K562 (cell line): ENCODE data around the gene SRMS. TPM values are rescaled to one million over a fixed set of nuclear protein-coding genes. Genes with fewer than 3 reads are reported as not detected.

ENCODE experiments used
- ATAC-seq: fragments of 200-7000 bp; cut with Tn5 transposase; 3 replicates; pipeline ENCODE4 v1.9.1; 2020; ENCODE audit warnings: moderate library complexity
- BruUV-seq: library from RNA; stranded (reverse); fragments of 400-500 nt; replicated peaks from 2 replicates; lab custom pipeline; 2021; lab: Mats Ljungman, UMichigan
- CTCF ChIA-PET: fragments of 300-600 bp; formaldehyde crosslinking; extraction: SDS; loops from one replicate; lab custom pipeline; 2021; ENCODE audit warnings: low intra/inter-chr PET ratio; lab: Yijun Ruan, JAX
- POLR2A ChIA-PET: fragments of 300-600, 350-650 bp; sonication (Branson Sonifier 250); formaldehyde crosslinking; extraction: SDS; loops from one replicate; lab custom pipeline; 2021; ENCODE audit warnings: antibody characterized with exemption, inconsistent platforms; lab: Yijun Ruan, JAX
- DNase-seq, 4 experiments: peaks; one replicate each; pipeline versions ENCODE4 v3.0.0 to v3.0.0-alpha.2; 2011 to 2018; ENCODE audit warnings: low spot score in 3 of 4, mixed read lengths in 3 of 4; ENCODE audit errors: extremely low read depth in 1 of 4
- FAIRE-seq: peaks from 2 replicates; lab custom pipeline; 2011; peaks lifted over from hg19 to GRCh38; lab: Jason Lieb, UNC
- H2AFZ ChIP-seq: 2 replicates; pipeline ENCODE4 v1.6.0; 2011; ENCODE audit warnings: low read depth, low read length, control low read depth, inconsistent platforms
- H3K27ac ChIP-seq: fragments of 200-600 bp; 3 replicates; pipeline ENCODE4 v1.8.0; 2011; ENCODE audit warnings: low read depth, mild to moderate bottlenecking, control low read depth, inconsistent platforms, low read length, moderate library complexity, mixed read lengths; ENCODE audit errors: extremely low read depth
- H3K27me3 ChIP-seq, 2 experiments: fragments of 300-600 bp in 1 of 2; 2 replicates in 1 of 2; 3 replicates in 1 of 2; pipeline versions ENCODE4 v1.6.0 to v1.8.0; 2011; ENCODE audit warnings: inconsistent platforms in 2 of 2, low read length in 2 of 2, mild to moderate bottlenecking in 1 of 2, mixed read lengths in 1 of 2, moderate library complexity in 1 of 2; ENCODE audit not compliant: control insufficient read depth in 2 of 2, insufficient read depth in 2 of 2
- H3K36me3 ChIP-seq: fragments of 300-600 bp; 3 replicates; pipeline ENCODE4 v1.8.0; 2011; ENCODE audit warnings: mild to moderate bottlenecking, low read length, inconsistent platforms; ENCODE audit not compliant: control insufficient read depth, insufficient read depth
- H3K4me1 ChIP-seq, 2 experiments: fragments of 200-600 bp in 1 of 2; replicated peaks in 1 of 2; 2 replicates in 1 of 2; 3 replicates in 1 of 2; pipeline versions ENCODE4 v1.5.1 to v1.8.0; 2011; ENCODE audit warnings: inconsistent platforms in 2 of 2, low read length in 2 of 2, mild to moderate bottlenecking in 1 of 2, mixed read lengths in 1 of 2, moderate library complexity in 1 of 2; ENCODE audit not compliant: control insufficient read depth in 2 of 2, insufficient read depth in 2 of 2
- H3K4me2 ChIP-seq: 2 replicates; pipeline ENCODE4 v1.6.1; 2011; ENCODE audit warnings: low read length, control low read depth, inconsistent platforms, mixed read lengths; ENCODE audit not compliant: insufficient read depth
- H3K4me3 ChIP-seq: fragments of 200-600 bp; sonication (generic), shearing (Covaris generic); 2 replicates; pipeline ENCODE4 v1.5.1; 2016; ENCODE audit warnings: control low read depth, inconsistent platforms
- H3K79me2 ChIP-seq: fragments of 200-600 bp; 3 replicates; pipeline ENCODE4 v1.8.0; 2011; ENCODE audit warnings: low read length, inconsistent platforms; ENCODE audit not compliant: control insufficient read depth, insufficient read depth
- H3K9ac ChIP-seq, 2 experiments: 2 replicates each; pipeline versions ENCODE4 v1.6.0 to v1.6.1; 2011; ENCODE audit warnings: low read depth in 2 of 2, low read length in 2 of 2, control low read depth in 1 of 2, inconsistent platforms in 1 of 2, mild to moderate bottlenecking in 1 of 2, mixed read lengths in 1 of 2; ENCODE audit not compliant: insufficient read depth in 1 of 2
- H3K9me1 ChIP-seq: one replicate; pipeline ENCODE4 v1.6.0; 2011; ENCODE audit warnings: inconsistent platforms, mild to moderate bottlenecking, low read length, moderate library complexity; ENCODE audit not compliant: control insufficient read depth, insufficient read depth
- H3K9me3 ChIP-seq: replicated peaks from 2 replicates; pipeline ENCODE4 v1.5.1; 2011; ENCODE audit warnings: low read depth, low read length, inconsistent platforms; ENCODE audit not compliant: control insufficient read depth, insufficient read depth
- H4K20me1 ChIP-seq: replicated peaks from 2 replicates; pipeline ENCODE4 v1.6.1; 2011; ENCODE audit warnings: low read length, inconsistent platforms, mixed read lengths; ENCODE audit not compliant: control insufficient read depth, insufficient read depth
- ARNT ChIP-seq, 2 experiments: fragments of 450-650 bp; IDR thresholded peaks; 2 replicates each; pipeline ENCODE4 v1.6.1; 2016; ENCODE audit warnings: mild to moderate bottlenecking in 1 of 2
- BCOR ChIP-seq: fragments of 450-650 bp; IDR thresholded peaks from 2 replicates; pipeline ENCODE4 v1.6.1; 2016
- BRD9 ChIP-seq: fragments of 450-650 bp; IDR thresholded peaks from 2 replicates; pipeline ENCODE4 v1.6.1; 2018; ENCODE audit warnings: low read depth; ENCODE audit not compliant: partially characterized antibody
- CHD2 ChIP-seq: IDR thresholded peaks from 2 replicates; pipeline ENCODE4 v1.6.1; 2011; ENCODE audit warnings: low read depth, low read length
- DACH1 ChIP-seq: fragments of 450-650 bp; IDR thresholded peaks from 2 replicates; pipeline ENCODE4 v1.6.1; 2018; ENCODE audit not compliant: partially characterized antibody
- DPF2 ChIP-seq: fragments of 450-650 bp; IDR thresholded peaks from 2 replicates; pipeline ENCODE4 v1.6.1; 2016
- GABPA ChIP-seq: fragments of 200-800 bp; sonication (Bioruptor generic); conservative IDR thresholded peaks from 2 replicates; pipeline ENCODE4 v1.6.1; 2016; ENCODE audit warnings: low read depth, missing genetic modification characterization, missing compliant biosample characterization
- HDAC1 ChIP-seq, 2 experiments: fragments of 450-650 bp; IDR thresholded peaks; 2 replicates each; pipeline ENCODE4 v1.6.1; 2016 to 2017; ENCODE audit warnings: inconsistent platforms in 1 of 2, mild to moderate bottlenecking in 1 of 2, moderate library complexity in 1 of 2
- HNRNPK ChIP-seq: fragments of 200-400 bp; formaldehyde crosslinking; IDR thresholded peaks from one replicate; pipeline ENCODE4 v1.6.1; 2018; ENCODE audit warnings: mild to moderate bottlenecking, low read depth, low read length; ENCODE audit not compliant: poor library complexity, severe bottlenecking
- JUNB ChIP-seq: fragments of 450-650 bp; formaldehyde crosslinking; conservative IDR thresholded peaks from 2 replicates; pipeline ENCODE4 v1.4.0; 2020; ENCODE audit warnings: mild to moderate bottlenecking
- KAT7 ChIP-seq: sonication (generic); formaldehyde crosslinking; IDR thresholded peaks from 2 replicates; pipeline ENCODE4 v1.8.0; 2022; ENCODE audit warnings: missing genetic modification reagents, mild to moderate bottlenecking, borderline replicate concordance
- NFRKB ChIP-seq: fragments of 450-650 bp; IDR thresholded peaks from 2 replicates; pipeline ENCODE4 v1.6.1; 2016; ENCODE audit warnings: low read depth
- NR2F6 ChIP-seq: fragments of 450-650 bp; formaldehyde crosslinking; IDR thresholded peaks from 2 replicates; pipeline ENCODE4 v1.4.0; 2020; ENCODE audit warnings: mild to moderate bottlenecking
- PCBP1 ChIP-seq: fragments of 200-400 bp; formaldehyde crosslinking; IDR thresholded peaks from 2 replicates; pipeline ENCODE4 v1.6.1; 2018; ENCODE audit warnings: mild to moderate bottlenecking, low read depth, low read length; ENCODE audit not compliant: poor library complexity, severe bottlenecking
- PHF8 ChIP-seq: fragments of 200-600 bp; sonication (generic); IDR thresholded peaks from 2 replicates; pipeline ENCODE4 v1.6.1; 2012; ENCODE audit warnings: mixed run types, mild to moderate bottlenecking, inconsistent platforms, low read length, moderate library complexity, borderline replicate concordance
- POLR2G ChIP-seq: fragments of 200-400 bp; formaldehyde crosslinking; IDR thresholded peaks from 2 replicates; pipeline ENCODE4 v1.6.1; 2017; ENCODE audit warnings: low read depth, mild to moderate bottlenecking, antibody characterized with exemption, low read length, moderate library complexity
- SOX6 ChIP-seq: fragments of 450-650 bp; IDR thresholded peaks from 2 replicates; pipeline ENCODE4 v1.6.1; 2014; ENCODE audit warnings: mild to moderate bottlenecking
- TSC22D4 ChIP-seq: fragments of 450-650 bp; IDR thresholded peaks from 2 replicates; pipeline ENCODE4 v1.6.1; 2016; ENCODE audit warnings: missing genetic modification characterization, missing biosample characterization, control low read depth
- ZNF24 ChIP-seq: fragments of 450-650 bp; IDR thresholded peaks from 2 replicates; pipeline ENCODE4 v1.6.1; 2016
- ZSCAN29 ChIP-seq: fragments of 450-650 bp; IDR thresholded peaks from 2 replicates; pipeline ENCODE4 v1.6.1; 2017
- WGBS: fragments of 100-300 bp; shearing (Covaris generic); methylation state at CpG from one replicate; pipeline ENCODE4 v1.1.6; 2016; ENCODE audit warnings: low coverage, mixed read lengths; ENCODE audit not compliant: insufficient coverage; ENCODE audit errors: missing lambda C conversion rate; 5-methylcytosine and 5-hydroxymethylcytosine counted together
- in situ Hi-C: fragments of 300-500 bp; cut with MboI; formaldehyde crosslinking; loops from 4 replicates; pipeline ENCODE4 v1.15.0; 2018; ENCODE audit warnings: inconsistent platforms, mixed read lengths
- intact Hi-C: fragments of 100-400 bp; cut with micrococcal nuclease; formaldehyde crosslinking; loops from 2 replicates; pipeline ENCODE4 v1.14.2; 2022
- polyA plus RNA-seq, 8 experiments: library from polyadenylated mRNA; depleted of rRNA in 4 of 8; stranded (reverse) in 5 of 8; unstranded in 3 of 8; fragments of >200 nt; fragmentation: Nextera tagmentation in 2 of 8; fragmentation: Illumina TruSeq in 1 of 8; extraction: Ambion mirVana in 2 of 8; extraction: Trizol in 1 of 8; gene quantifications; 2 replicates each; pipeline versions ENCODE4 v1.2.1 to v1.2.3, GENCODE V29; 2011 to 2014; ENCODE audit warnings: inconsistent platforms in 1 of 8, missing spikeins in 1 of 8
- total RNA-seq, 7 experiments: library from RNA; depleted of rRNA in 6 of 7; stranded (reverse); fragments of >200 nt in 6 of 7; fragmentation: Illumina TruSeq in 2 of 7; extraction: Trizol in 2 of 7; gene quantifications; 2 replicates each; pipeline versions ENCODE4 v1.2.1 to v1.2.3, GENCODE V29; 2011 to 2021; ENCODE audit warnings: low replicate concordance in 1 of 7
- TF ChIP-seq, protein P1 (sequence below): fragments of 450-650 bp; IDR thresholded peaks from 2 replicates; pipeline ENCODE4 v1.6.1; 2016; ENCODE audit warnings: antibody characterized with exemption
- TF ChIP-seq, protein P2 (sequence below): sonication (generic); formaldehyde crosslinking; IDR thresholded peaks from 2 replicates; pipeline ENCODE4 v1.8.0; 2022; ENCODE audit warnings: mild to moderate bottlenecking, missing genetic modification reagents

The SRMS gene
- total and polyA plus RNA-seq, 9 of the 15 experiments (the other 6 are each of a cell fraction or from before 2014, with no cell fraction given), result 0.07 TPM; not detected in 8

DNA sequence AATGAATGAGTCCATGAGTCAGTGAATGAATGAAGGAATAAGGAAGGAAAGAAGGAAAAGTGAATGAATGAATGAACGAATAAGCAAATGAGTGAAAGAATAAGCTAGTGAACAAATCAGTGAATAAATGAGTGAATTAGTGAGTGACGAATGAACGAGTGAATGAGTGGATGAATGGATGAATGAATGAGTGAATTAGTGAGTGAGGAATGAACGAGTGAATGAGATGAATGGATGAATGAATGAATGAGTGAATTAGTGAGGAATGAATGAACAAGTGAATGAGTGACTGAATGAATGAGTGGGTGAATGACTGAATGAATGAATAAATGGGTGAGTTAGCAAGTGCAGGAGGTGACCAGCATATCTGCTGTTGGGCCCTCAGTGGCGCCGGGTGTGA, 3.8 kb downstream of the SRMS start:
- BruUV-seq, result no TSS peak
- TF ChIP-seq BRD9 (no peak), NR2F6 (CRISPR knock-in tag) (no peak), ZSCAN29 (no peak), HDAC1 (IDR thresholded peaks at IDR 0.05) (0 out of 4 replicates have a peak, but pooled peaks of 1 of the 2 experiments have one; percentile 21), BCOR (peak; percentile 54; the same call in 1 of the 2 replicates), GABPA (tag) (no peak), POLR2G (no peak), HNRNPK (no peak), DACH1 (no peak), DPF2 (0 out of 2 replicates have a peak, but pooled peaks have one; percentile 27), TSC22D4 (tag) (peak; percentile 98), PCBP1 (no peak), ZNF24 (peak; percentile 100), PHF8 (no peak), SOX6 (no peak), NFRKB (peak; percentile 71; the same call in 1 of the 2 replicates), KAT7 (no peak), ARNT (IDR thresholded peaks at IDR 0.05) (no peak), JUNB (CRISPR knock-in tag) (no peak), CHD2 (no peak)
- TF ChIP-seq, protein P1, sequence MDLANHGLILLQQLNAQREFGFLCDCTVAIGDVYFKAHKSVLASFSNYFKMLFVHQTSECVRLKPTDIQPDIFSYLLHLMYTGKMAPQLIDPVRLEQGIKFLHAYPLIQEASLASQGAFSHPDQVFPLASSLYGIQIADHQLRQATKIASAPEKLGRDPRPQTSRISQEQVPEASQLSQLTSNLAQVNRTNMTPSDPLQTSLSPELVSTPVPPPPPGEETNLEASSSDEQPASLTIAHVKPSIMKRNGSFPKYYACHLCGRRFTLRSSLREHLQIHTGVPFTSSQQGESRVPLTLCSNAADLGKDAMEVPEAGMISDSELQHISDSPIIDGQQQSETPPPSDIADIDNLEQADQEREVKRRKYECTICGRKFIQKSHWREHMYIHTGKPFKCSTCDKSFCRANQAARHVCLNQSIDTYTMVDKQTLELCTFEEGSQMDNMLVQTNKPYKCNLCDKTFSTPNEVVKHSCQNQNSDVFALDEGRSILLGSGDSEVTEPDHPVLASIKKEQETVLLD, result peak; percentile 16; the same call in 1 of the 2 replicates
- TF ChIP-seq, protein P2, sequence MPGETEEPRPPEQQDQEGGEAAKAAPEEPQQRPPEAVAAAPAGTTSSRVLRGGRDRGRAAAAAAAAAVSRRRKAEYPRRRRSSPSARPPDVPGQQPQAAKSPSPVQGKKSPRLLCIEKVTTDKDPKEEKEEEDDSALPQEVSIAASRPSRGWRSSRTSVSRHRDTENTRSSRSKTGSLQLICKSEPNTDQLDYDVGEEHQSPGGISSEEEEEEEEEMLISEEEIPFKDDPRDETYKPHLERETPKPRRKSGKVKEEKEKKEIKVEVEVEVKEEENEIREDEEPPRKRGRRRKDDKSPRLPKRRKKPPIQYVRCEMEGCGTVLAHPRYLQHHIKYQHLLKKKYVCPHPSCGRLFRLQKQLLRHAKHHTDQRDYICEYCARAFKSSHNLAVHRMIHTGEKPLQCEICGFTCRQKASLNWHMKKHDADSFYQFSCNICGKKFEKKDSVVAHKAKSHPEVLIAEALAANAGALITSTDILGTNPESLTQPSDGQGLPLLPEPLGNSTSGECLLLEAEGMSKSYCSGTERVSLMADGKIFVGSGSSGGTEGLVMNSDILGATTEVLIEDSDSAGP (CRISPR knock-in tag), result no peak
- Histone ChIP-seq H3K9me3 (no peaks in the 10 kb centered on the region), H3K9ac (no peak overlapping the region), H3K27me3 (peaks cover 0 to 47% of the 10 kb centered on the region in 2 experiments; a peak in 4 of 5 replicates), H3K27ac (no peak overlapping the region), H4K20me1 (peaks cover 3% of the 10 kb centered on the region), H3K36me3 (no peaks in the 10 kb centered on the region), H3K79me2 (no peaks in the 10 kb centered on the region), H3K4me2 (no peak overlapping the region), H3K4me3 (no peak overlapping the region), H3K4me1 (peaks cover 0 to 92% of the 10 kb centered on the region in 2 experiments; a peak in 3 of 5 replicates), H3K9me1 (no peaks in the 10 kb centered on the region), H2AFZ (no peak overlapping the region)
- CTCF ChIA-PET, result interaction anchor here (0.7 kb wide), 1 partner anchor 163 kb away, joined by 9 read pairs; no protein-coding TSS in a partner anchor
- intact Hi-C loops, result no loop called here
- DNase-seq (no peak), FAIRE-seq (peak; percentile 56), ATAC-seq (no peak)
- POLR2A ChIA-PET, result interaction anchor here (1.3 kb wide), 1 partner anchor 33 kb away, joined by 3 read pairs; no protein-coding TSS in a partner anchor
- 23% methylated on average over 5 of the region's 6 CpGs for WGBS
- in situ Hi-C loops, result no loop called here
